Heart left ventricle (tissue), 13 donors: ENCODE measurements around the gene CDH12.

Experiments used
- CTCF ChIP-seq, 12 donors: fragments of 200-600 bp; sonication (generic) in 4 of 12; IDR thresholded peaks; one replicate each; pipeline versions ENCODE4 v1.5.0 to v1.8.0; 2018 to 2022; ENCODE audit warnings: antibody characterized with exemption in 12 of 12, mild to moderate bottlenecking in 5 of 12
- POLR2A ChIP-seq, 2 donors: fragments of 450-650 bp; IDR thresholded peaks; one replicate each; pipeline ENCODE4 v1.6.1; 2017; ENCODE audit warnings: antibody characterized with exemption in 2 of 2, mild to moderate bottlenecking in 2 of 2, moderate library complexity in 2 of 2
- donor health status: ischemic (EF 13 %, LVEDD 7.1; RV severe dilation, severe dysfunction).
- donor health status: DM: no; HTN: yes; CAD: no.
- donor health status: DM: no; HTN: no; CAD: no.
- donor health status: ischemic (EF 25% LVEDD 6.9; RV normal size, moderate dysfunction).
- donor health status: ischemic (EF 25% LVEDD 5.7; RV mildly dilated, moderate dysfunction).
- donor health status: ischemic (EF 35%, LVEDD 5.7; RV mildly dilated, moderate dysfunction).
- donor health status: nonischemic (EF 11% LVEDD 7.7; RV severe dilation, severe dysfunction).
- donor health status: DM: yes; HTN: yes; CAD: no.
- donor health status: PGD.
- donor health status: ischemic (EF 29% LVEDD 5.4; RV normal size, mild dysfunction).
- donor health status: nonischemic (EF 23%, LVEDD 6.1; RV moderate dilation, normal function).

- TF ChIP-seq CTCF (IDR thresholded peaks at IDR 0.05) (no peak), POLR2A (IDR thresholded peaks at IDR 0.05) (no peak)
These were observed 1045.2 kb downstream of the CDH12 start for GRCh38 chr5:21807953-21808352.
